GM20000 (cell line): Measurements from ENCODE around the gene PROM1.

Source experiments
- DNase-seq: peaks from one replicate; pipeline ENCODE4 v3.0.0; 2012; ENCODE audit warnings: low spot score
- TF ChIP-seq, protein P1 (sequence below): IDR thresholded peaks from 2 replicates; pipeline ENCODE4 v1.5.1; 2012; ENCODE audit warnings: mild to moderate bottlenecking, control low read depth; ENCODE audit errors: extremely low read depth, missing control alignments

Gene PROM1

DNA sequence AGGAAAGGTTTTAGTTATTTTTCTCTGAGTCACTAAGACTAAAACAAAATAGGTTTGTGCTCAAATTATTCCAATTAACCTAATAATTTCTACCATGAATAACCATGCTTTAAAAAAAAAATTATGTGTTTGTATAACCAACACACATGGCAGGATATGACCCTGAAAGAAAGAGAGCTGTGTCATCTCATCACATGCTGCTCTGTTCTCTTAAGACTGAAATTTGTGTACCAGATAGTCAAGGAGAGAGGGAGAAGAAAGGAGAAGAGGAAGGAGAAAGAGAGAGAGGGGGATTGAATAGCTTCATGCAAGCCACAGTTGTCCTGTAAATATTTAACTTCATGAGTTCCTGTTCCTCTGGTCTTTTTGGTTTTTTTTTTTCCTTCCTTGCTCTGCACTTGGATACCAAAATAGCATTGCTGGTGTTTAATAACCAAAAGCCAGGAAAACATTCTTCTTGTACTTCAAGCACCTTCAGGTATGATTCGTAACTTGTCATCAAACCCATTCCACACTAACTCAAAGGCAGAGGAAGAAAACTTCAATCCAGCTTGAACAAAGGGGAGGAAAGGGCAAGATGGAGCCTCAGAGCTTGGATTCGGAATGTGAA is 6.4 kb upstream of the PROM1 start:
- no peak for DNase-seq
- TF ChIP-seq, protein P1, sequence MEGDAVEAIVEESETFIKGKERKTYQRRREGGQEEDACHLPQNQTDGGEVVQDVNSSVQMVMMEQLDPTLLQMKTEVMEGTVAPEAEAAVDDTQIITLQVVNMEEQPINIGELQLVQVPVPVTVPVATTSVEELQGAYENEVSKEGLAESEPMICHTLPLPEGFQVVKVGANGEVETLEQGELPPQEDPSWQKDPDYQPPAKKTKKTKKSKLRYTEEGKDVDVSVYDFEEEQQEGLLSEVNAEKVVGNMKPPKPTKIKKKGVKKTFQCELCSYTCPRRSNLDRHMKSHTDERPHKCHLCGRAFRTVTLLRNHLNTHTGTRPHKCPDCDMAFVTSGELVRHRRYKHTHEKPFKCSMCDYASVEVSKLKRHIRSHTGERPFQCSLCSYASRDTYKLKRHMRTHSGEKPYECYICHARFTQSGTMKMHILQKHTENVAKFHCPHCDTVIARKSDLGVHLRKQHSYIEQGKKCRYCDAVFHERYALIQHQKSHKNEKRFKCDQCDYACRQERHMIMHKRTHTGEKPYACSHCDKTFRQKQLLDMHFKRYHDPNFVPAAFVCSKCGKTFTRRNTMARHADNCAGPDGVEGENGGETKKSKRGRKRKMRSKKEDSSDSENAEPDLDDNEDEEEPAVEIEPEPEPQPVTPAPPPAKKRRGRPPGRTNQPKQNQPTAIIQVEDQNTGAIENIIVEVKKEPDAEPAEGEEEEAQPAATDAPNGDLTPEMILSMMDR, result no peak

DNA sequence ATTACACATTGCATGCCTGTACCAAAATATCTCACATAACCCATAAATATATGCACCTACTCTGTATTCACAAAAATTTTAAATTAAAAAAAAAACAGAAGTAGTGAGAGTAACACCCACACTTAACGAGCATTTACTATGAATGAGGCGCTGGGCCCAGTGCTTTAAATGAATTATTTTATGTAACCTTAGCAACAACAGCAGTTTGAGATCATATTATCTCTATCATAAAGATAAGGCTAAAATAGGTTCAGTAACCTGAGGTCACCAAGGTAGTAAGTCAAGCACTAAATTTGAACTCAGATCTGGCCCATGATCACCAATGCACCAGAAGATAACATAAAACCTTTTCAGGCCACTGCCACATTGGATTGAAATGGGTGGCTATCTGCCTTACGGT is 5.3 kb upstream of the PROM1 start:
- TF ChIP-seq, protein P1, result no peak
- DNase-seq, result no peak

DNA sequence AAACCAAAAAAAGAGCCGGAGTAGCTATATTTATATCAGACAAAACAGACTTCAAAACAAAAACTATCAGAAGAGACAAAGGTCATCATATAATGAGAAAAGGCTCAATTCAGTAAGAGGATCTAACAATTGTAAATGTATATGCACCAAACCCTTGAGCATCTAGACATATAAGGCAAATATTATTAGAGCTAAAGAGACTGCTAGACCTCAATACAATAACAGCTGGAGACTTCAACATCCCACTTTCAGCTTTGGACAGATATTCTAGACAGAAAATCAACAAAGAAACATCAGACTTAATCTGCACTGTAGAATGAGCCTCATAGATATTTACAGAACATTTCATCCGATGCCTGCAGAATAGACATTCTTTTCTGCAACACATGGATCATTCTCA is 4.8 kb upstream of the PROM1 start:
- no peak for DNase-seq
- TF ChIP-seq, protein P1, result no peak

DNA sequence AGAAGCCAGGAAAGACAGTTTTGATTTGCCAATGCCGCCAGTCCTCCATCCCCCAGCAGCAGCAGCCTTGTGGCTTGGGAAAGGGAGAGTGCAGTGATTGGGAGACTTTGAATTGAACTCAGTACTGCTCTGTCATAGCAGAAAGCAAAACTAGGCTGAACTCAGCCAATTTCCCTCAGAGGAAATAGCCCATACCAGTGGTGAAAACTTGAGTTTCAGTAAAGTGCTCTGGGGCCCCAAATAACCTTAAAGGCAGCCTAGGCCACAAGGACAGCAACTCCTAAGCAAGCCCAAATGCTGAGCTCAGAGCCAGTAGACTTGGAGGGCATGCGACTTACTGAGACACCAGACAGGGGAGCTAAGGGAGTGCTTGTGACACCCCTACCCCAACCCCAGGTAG is 2.0 kb upstream of the PROM1 start:
- TF ChIP-seq, protein P1, result no peak
- DNase-seq, result no peak

DNA sequence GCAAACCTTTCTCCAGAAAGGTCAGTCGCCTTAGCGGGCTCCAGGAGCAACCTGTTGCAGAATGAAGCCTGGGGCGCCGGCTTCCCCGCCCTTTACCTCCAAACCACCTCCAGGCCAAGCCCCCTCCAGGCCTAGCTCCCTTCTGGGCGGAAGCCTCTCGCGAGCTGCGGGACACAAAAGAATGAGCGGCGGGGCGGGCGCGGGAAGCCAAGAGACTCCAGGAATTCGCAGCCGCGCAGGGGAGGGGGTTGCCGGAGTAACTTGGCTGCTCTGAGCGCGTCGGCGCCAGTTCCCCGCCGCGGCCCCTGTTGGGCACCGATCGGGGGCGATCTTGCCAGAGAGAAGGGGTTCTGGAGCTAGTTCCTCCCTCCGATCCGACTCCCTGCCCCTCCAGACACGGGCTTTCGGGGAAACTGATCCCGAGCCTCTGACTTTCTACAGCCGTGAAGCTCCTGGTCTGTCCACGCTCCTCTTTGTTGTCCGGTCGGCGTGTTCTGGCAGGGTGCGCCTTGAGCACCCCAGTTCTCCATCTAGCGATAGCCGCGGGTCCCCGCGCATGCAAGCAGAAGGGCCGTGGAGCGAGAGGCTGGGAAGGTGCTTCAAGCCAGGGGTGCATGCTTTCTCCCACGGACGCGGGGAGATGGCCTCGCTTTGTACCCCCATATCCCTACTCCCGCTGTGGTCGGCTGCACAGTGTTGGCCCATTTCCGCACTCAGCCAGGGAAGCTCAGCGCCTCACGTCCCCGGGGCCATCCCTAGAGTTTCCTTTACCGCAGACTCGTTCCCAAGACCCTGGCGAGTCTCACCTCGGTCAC is 1.2 kb downstream of the PROM1 start:
- TF ChIP-seq, protein P1, result no peak
- peak; percentile 37 for DNase-seq

DNA sequence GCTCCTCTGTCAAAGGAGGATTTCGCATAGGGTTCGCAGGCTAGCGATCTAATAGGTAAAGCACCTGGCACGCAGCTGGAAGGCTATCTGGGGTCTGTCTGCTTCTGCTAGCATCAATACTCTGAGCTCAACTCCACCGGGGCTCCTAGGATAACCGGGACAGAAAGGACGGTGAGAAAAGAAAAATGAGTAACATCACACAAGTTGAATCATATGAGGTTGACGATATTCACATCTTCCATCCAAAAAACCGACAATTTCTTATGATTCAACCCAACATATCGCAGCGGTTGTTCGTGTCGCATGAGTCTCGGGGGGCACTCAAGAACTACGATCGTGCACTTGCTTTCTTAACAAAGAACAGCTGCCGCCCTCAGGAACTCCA is 1.8 kb downstream of the PROM1 start:
- TF ChIP-seq, protein P1, result no peak

DNA sequence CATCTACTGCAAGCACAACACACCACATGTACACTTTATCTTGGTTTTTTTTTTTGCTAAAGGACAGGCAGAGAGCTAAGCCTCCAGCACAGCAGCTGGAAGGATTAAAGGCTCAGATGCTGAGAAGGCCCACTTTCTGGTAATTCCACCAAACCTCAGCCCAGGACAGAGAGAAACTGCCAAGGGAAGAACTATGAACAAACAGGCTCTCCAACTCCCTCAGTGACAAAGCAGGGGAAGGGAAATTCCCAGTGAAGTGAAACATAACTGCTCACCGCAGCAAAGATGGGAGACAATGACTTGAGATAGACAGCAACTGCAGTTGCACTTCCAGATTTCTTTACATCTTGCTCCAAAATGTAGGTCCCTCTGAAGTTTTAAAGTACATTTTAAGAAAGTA is 4.8 kb downstream of the PROM1 start:
- TF ChIP-seq, protein P1, result no peak
- peak; percentile 68 for DNase-seq

More for the DNA sequence above, 1.8 kb downstream of the PROM1 start:
- DNase-seq, result no peak
